Measurements from ENCODE around the gene ZNF816. TPM values are rescaled to one million over a fixed set of nuclear protein-coding genes. Genes with fewer than 3 reads are reported as not detected.

ZNF816 gene
- total RNA-seq, 1 experiment from 2014 or later: 15.3 TPM

- TF ChIP-seq ZNF232 (CRISPR knock-in tag; IDR thresholded peaks at IDR 0.05): no peak
- TF ChIP-seq, protein P1, sequence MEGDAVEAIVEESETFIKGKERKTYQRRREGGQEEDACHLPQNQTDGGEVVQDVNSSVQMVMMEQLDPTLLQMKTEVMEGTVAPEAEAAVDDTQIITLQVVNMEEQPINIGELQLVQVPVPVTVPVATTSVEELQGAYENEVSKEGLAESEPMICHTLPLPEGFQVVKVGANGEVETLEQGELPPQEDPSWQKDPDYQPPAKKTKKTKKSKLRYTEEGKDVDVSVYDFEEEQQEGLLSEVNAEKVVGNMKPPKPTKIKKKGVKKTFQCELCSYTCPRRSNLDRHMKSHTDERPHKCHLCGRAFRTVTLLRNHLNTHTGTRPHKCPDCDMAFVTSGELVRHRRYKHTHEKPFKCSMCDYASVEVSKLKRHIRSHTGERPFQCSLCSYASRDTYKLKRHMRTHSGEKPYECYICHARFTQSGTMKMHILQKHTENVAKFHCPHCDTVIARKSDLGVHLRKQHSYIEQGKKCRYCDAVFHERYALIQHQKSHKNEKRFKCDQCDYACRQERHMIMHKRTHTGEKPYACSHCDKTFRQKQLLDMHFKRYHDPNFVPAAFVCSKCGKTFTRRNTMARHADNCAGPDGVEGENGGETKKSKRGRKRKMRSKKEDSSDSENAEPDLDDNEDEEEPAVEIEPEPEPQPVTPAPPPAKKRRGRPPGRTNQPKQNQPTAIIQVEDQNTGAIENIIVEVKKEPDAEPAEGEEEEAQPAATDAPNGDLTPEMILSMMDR (IDR thresholded peaks at IDR 0.05): no peak
- no peak for TF ChIP-seq SMAD4 (CRISPR knock-in tag; IDR thresholded peaks at IDR 0.05)
- no peak for TF ChIP-seq HMGA2 (CRISPR knock-in tag; IDR thresholded peaks at IDR 0.05)
- TF ChIP-seq MLX (CRISPR knock-in tag; IDR thresholded peaks at IDR 0.05): no peak
- TF ChIP-seq, protein P2, sequence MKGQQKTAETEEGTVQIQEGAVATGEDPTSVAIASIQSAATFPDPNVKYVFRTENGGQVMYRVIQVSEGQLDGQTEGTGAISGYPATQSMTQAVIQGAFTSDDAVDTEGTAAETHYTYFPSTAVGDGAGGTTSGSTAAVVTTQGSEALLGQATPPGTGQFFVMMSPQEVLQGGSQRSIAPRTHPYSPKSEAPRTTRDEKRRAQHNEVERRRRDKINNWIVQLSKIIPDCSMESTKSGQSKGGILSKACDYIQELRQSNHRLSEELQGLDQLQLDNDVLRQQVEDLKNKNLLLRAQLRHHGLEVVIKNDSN (CRISPR knock-in tag; IDR thresholded peaks at IDR 0.05): no peak
- TF ChIP-seq TEAD1 (CRISPR knock-in tag; IDR thresholded peaks at IDR 0.05): no peak
- no peak for TF ChIP-seq GABPB1 (CRISPR knock-in tag; IDR thresholded peaks at IDR 0.05)
- no peak for TF ChIP-seq ELF4 (CRISPR knock-in tag; IDR thresholded peaks at IDR 0.05; ENCODE audit: low read depth)
- H3K27ac Mint-ChIP-seq: peak overlapping the region; percentile 70; the same call in 1 of the 2 replicates
- peaks cover 15% of the 10 kb centered on the region for H3K4me1 Mint-ChIP-seq
- H3K27me3 Mint-ChIP-seq (ENCODE audit: low read depth): peaks cover 91% of the 10 kb centered on the region
- DNase-seq (ENCODE audit: low spot score) (no peak), ATAC-seq (peak; percentile 4; the same call in 1 of the 2 replicates)
- no peaks in the 10 kb centered on the region for H3K36me3 Mint-ChIP-seq
- H3K9me3 Mint-ChIP-seq: no peaks in the 10 kb centered on the region
- CTCF ChIA-PET: interaction anchor here (0.9 to 2.9 kb wide), 7 partner anchors 12 to 100 kb away, joined by 3 to 21 read pairs (median 5); partner anchors contain the start of gene ZNF816
- peak overlapping the region; percentile 71 for H3K4me3 Mint-ChIP-seq
- POLR2A ChIA-PET: interaction anchor here (1.1 to 1.4 kb wide), 2 partner anchors 12 to 35 kb away, joined by 3 to 4 read pairs; partner anchors contain the start of gene ZNF816
Observed at GRCh38 chr19:52997975-52998374, 35.3 kb upstream of the ZNF816 start.

GRCh38 chr19:52995711-52996110 lies 33.0 kb upstream of the ZNF816 start:
- Mint-ChIP-seq H3K27me3 (ENCODE audit: low read depth) (peaks cover 98% of the 10 kb centered on the region), H3K4me3 (no peak overlapping the region)
- TF ChIP-seq AR (CRISPR knock-in tag; IDR thresholded peaks at IDR 0.05): no peak
- TF ChIP-seq ZNF671 (CRISPR knock-in tag; IDR thresholded peaks at IDR 0.05): no peak
- no peak for TF ChIP-seq HMGXB4 (CRISPR knock-in tag; IDR thresholded peaks at IDR 0.05)
- TF ChIP-seq MLX (CRISPR knock-in tag; IDR thresholded peaks at IDR 0.05): no peak
- no peak for TF ChIP-seq ELF4 (CRISPR knock-in tag; IDR thresholded peaks at IDR 0.05; ENCODE audit: low read depth)
- TF ChIP-seq CBFB (CRISPR knock-in tag; IDR thresholded peaks at IDR 0.05; ENCODE audit: low read depth): no peak
- TF ChIP-seq, protein P3, sequence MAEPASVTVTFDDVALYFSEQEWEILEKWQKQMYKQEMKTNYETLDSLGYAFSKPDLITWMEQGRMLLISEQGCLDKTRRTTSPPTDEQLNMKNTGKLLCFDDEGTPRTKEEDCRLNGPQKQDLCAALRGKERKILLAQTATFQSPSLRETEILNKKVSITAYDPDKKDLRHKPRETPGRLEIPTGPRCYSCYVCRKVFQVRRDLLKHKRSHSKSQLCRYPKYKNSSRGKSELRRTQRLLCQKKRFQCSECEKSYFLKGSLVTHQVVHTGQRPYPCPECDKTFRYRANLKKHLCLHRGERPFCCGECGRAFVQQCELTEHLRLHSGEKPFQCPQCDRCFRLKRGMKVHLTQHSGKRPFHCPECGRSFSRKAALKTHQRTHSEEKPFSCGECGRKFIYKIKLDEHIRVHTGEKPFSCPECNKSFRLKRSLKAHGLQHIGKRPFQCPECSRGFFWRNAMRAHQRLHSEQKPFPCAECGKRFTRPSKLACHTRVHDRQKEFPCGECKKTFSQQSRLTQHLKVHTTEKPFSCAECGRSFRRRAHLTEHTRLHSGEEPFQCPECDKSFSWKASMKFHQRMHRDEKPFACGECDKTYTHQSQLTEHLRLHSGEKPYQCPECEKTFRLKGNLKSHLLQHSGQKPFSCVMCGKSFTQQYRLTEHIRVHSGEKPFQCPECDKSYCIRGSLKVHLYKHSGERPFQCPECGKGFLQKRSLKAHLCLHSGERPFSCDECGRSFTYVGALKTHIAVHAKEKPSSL (CRISPR knock-in tag; conservative IDR thresholded peaks at IDR 0.05): no peak
- TF ChIP-seq NR1H2 (CRISPR knock-in tag; IDR thresholded peaks at IDR 0.05): no peak
- TF ChIP-seq E2F1 (CRISPR knock-in tag; IDR thresholded peaks at IDR 0.05): no peak
- TF ChIP-seq EMX1 (CRISPR knock-in tag; IDR thresholded peaks at IDR 0.05): no peak
- TF ChIP-seq ZNF138 (CRISPR knock-in tag; conservative IDR thresholded peaks at IDR 0.05): no peak
- no peak for TF ChIP-seq SMAD3 (CRISPR knock-in tag; IDR thresholded peaks at IDR 0.05; ENCODE audit: borderline replicate concordance)
- no peak for TF ChIP-seq ZNF396 (CRISPR knock-in tag; IDR thresholded peaks at IDR 0.05; ENCODE audit: borderline replicate concordance)
- no peak for TF ChIP-seq FOXP4 (CRISPR knock-in tag; IDR thresholded peaks at IDR 0.05)

More at GRCh38 chr19:52995711-52996110, 33.0 kb upstream of the ZNF816 start:
- H3K27ac Mint-ChIP-seq: no peak overlapping the region
- peaks cover 19% of the 10 kb centered on the region for H3K4me1 Mint-ChIP-seq
- DNase-seq (ENCODE audit: low spot score): no peak
- ChIA-PET CTCF (interaction anchor here (0.7 kb wide), 1 partner anchor 15 kb away, joined by 4 read pairs; no protein-coding TSS in a partner anchor), POLR2A (no interaction called here)
- ATAC-seq: no peak
- no peaks in the 10 kb centered on the region for H3K36me3 Mint-ChIP-seq
- H3K9me3 Mint-ChIP-seq: no peaks in the 10 kb centered on the region

All from WTC11 (cell line).